GM23338 (cell line): ENCODE results near the gene LMBRD1. TPM values are rescaled to one million over a fixed set of nuclear protein-coding genes. Genes with fewer than 3 reads are reported as not detected.

Source experiments
- ATAC-seq: fragments of 200-7000 bp; cut with Tn5 transposase; 3 replicates; pipeline ENCODE4 v1.9.1; 2020
- DNase-seq: peaks from one replicate; pipeline ENCODE4 v3.0.0-alpha.2; 2015; ENCODE audit warnings: low spot score
- H2AFZ ChIP-seq: fragments of 200-600 bp; sonication (generic); 2 replicates; pipeline ENCODE4 v1.8.0; 2016; ENCODE audit warnings: antibody characterized with exemption, mild to moderate bottlenecking, moderate library complexity
- H3F3A ChIP-seq: fragments of 200-600 bp; sonication (generic); replicated peaks from 2 replicates; pipeline ENCODE4 v1.8.0; 2017; ENCODE audit warnings: antibody characterized with exemption, mixed run types, low read depth
- H3K27ac ChIP-seq: fragments of 200-600 bp; sonication (generic); 2 replicates; pipeline ENCODE4 v1.6.1; 2016; ENCODE audit warnings: low read depth
- H3K27me3 ChIP-seq: fragments of 200-600 bp; sonication (generic); 2 replicates; pipeline ENCODE4 v1.8.0; 2016; ENCODE audit warnings: mild to moderate bottlenecking, mixed run types, moderate library complexity; ENCODE audit not compliant: insufficient read depth
- H3K36me3 ChIP-seq: fragments of 200-600 bp; sonication (generic); 2 replicates; pipeline ENCODE4 v1.8.0; 2016; ENCODE audit warnings: mild to moderate bottlenecking; ENCODE audit not compliant: insufficient read depth
- H3K4me1 ChIP-seq: fragments of 200-600 bp; sonication (generic); 2 replicates; pipeline ENCODE4 v1.8.0; 2016; ENCODE audit warnings: mild to moderate bottlenecking, moderate library complexity; ENCODE audit not compliant: insufficient read depth
- H3K4me2 ChIP-seq: fragments of 200-600 bp; sonication (generic); 2 replicates; pipeline ENCODE4 v1.7.1; 2017; ENCODE audit warnings: mixed run types
- H3K4me3 ChIP-seq: fragments of 200-600 bp; sonication (generic); 2 replicates; pipeline ENCODE4 v1.6.1; 2016; ENCODE audit warnings: mixed run types
- H3K79me2 ChIP-seq: fragments of 200-600 bp; sonication (generic); replicated peaks from 2 replicates; pipeline ENCODE4 v1.8.0; 2017; ENCODE audit warnings: mild to moderate bottlenecking; ENCODE audit not compliant: insufficient read depth
- H3K9me2 ChIP-seq: fragments of 200-600 bp; sonication (generic); 2 replicates; pipeline ENCODE4 v1.8.0; 2017; ENCODE audit not compliant: insufficient read depth
- H4K20me1 ChIP-seq: fragments of 200-600 bp; sonication (generic); replicated peaks from 2 replicates; pipeline ENCODE4 v1.8.0; 2017; ENCODE audit warnings: mild to moderate bottlenecking; ENCODE audit not compliant: insufficient read depth
- H3K27ac Mint-ChIP-seq: 2 replicates; pipeline ENCODE4 v1.8.0; 2020; ENCODE audit warnings: inconsistent platforms, mild to moderate bottlenecking, moderate library complexity, mixed read lengths
- H3K27me3 Mint-ChIP-seq: 3 replicates; pipeline ENCODE4 v1.8.0; 2022; ENCODE audit warnings: low read depth, mild to moderate bottlenecking, moderate library complexity, mixed read lengths, inconsistent platforms; ENCODE audit not compliant: insufficient read depth, poor library complexity
- H3K36me3 Mint-ChIP-seq: 3 replicates; pipeline ENCODE4 v1.8.0; 2021; ENCODE audit warnings: low read depth, mild to moderate bottlenecking, inconsistent platforms, moderate library complexity, mixed read lengths
- H3K4me1 Mint-ChIP-seq: 3 replicates; pipeline ENCODE4 v1.8.0; 2020; ENCODE audit warnings: mild to moderate bottlenecking, inconsistent platforms, mixed read lengths
- H3K4me3 Mint-ChIP-seq: 3 replicates; pipeline ENCODE4 v1.8.0; 2021; ENCODE audit warnings: moderate library complexity, mild to moderate bottlenecking, inconsistent platforms, mixed read lengths
- H3K9me3 Mint-ChIP-seq: 3 replicates; pipeline ENCODE4 v1.8.0; 2020; ENCODE audit warnings: moderate library complexity, mild to moderate bottlenecking, inconsistent platforms, mixed read lengths
- CREB1 ChIP-seq: fragments of 250-450 bp; sonication (Bioruptor Pico); IDR thresholded peaks from 2 replicates; pipeline ENCODE4 v1.5.0; 2020; ENCODE audit warnings: low read depth, mild to moderate bottlenecking, moderate library complexity
- CTCF ChIP-seq, 2 experiments: fragments of 200-600 bp in 1 of 2; sonication (generic) in 1 of 2; conservative IDR thresholded peaks; 2 replicates each; pipeline versions ENCODE4 v1.5.1 to v1.6.1; 2016 to 2017; ENCODE audit warnings: antibody characterized with exemption in 2 of 2, low read depth in 2 of 2, mild to moderate bottlenecking in 2 of 2, moderate library complexity in 1 of 2
- ETS1 ChIP-seq: IDR thresholded peaks from 2 replicates; pipeline ENCODE4 v1.6.1; 2016; ENCODE audit warnings: antibody characterized with exemption
- EZH2 ChIP-seq: fragments of 200-600 bp; sonication (generic); IDR thresholded peaks from one replicate; pipeline ENCODE4 v1.8.0; 2017; ENCODE audit warnings: antibody characterized with exemption, mild to moderate bottlenecking, low read depth; ENCODE audit not compliant: unreplicated experiment
- JUNB ChIP-seq: IDR thresholded peaks from one replicate; pipeline ENCODE4 v1.6.1; 2016; ENCODE audit warnings: antibody characterized with exemption; ENCODE audit not compliant: unreplicated experiment
- POLR2AphosphoS5 ChIP-seq: IDR thresholded peaks from 2 replicates; pipeline ENCODE4 v1.6.1; 2016; ENCODE audit warnings: antibody characterized with exemption, low read depth
- REST ChIP-seq: IDR thresholded peaks from one replicate; pipeline ENCODE4 v1.6.1; 2018; ENCODE audit warnings: antibody characterized with exemption; ENCODE audit not compliant: unreplicated experiment
- STAT1 ChIP-seq: IDR thresholded peaks from one replicate; pipeline ENCODE4 v1.6.1; 2016; ENCODE audit warnings: antibody characterized with exemption; ENCODE audit not compliant: unreplicated experiment
- ZNF114 ChIP-seq: fragments of 250-450 bp; sonication (Bioruptor Pico); IDR thresholded peaks from 2 replicates; pipeline ENCODE4 v1.5.0; 2020; ENCODE audit warnings: mild to moderate bottlenecking, moderate library complexity
- ZNF331 ChIP-seq: fragments of 250-450 bp; sonication (Bioruptor Pico); IDR thresholded peaks from 2 replicates; pipeline ENCODE4 v1.5.0; 2020; ENCODE audit warnings: low read depth, mild to moderate bottlenecking, moderate library complexity
- ZNF462 ChIP-seq: fragments of 250-450 bp; sonication (Bioruptor Pico); IDR thresholded peaks from 2 replicates; pipeline ENCODE4 v1.5.0; 2020; ENCODE audit warnings: mild to moderate bottlenecking, moderate library complexity
- polyA plus RNA-seq: library from polyadenylated mRNA; unstranded; fragments of >200 nt; fragmentation: Nextera tagmentation; extraction: Ambion mirVana; gene quantifications from 2 replicates; pipeline ENCODE4 v1.2.1, GENCODE V29; 2016
- total RNA-seq: library from RNA; depleted of rRNA; stranded (reverse); fragments of >200 nt; shearing (Covaris generic); gene quantifications from 2 replicates; pipeline ENCODE4 v1.2.3, GENCODE V29; 2014

LMBRD1 gene
- total and polyA plus RNA-seq, 2 experiments from 2014 or later, result 20.3 to 21.0 TPM

- Histone ChIP-seq H2AFZ (no peak overlapping the region), H3K4me2 (no peak overlapping the region), H3K4me3 (no peak overlapping the region), H3K9me2 (0 out of 2 replicates have a peak, but pooled peaks cover 4% of the 10 kb centered on the region), H3K4me1 (peaks cover 34% of the 10 kb centered on the region), H4K20me1 (no peaks in the 10 kb centered on the region), H3K27me3 (no peaks in the 10 kb centered on the region), H3K27ac (no peak overlapping the region), H3F3A (no peaks in the 10 kb centered on the region), H3K36me3 (no peaks in the 10 kb centered on the region), H3K79me2 (no peaks in the 10 kb centered on the region)
- H3K4me1 Mint-ChIP-seq, result peaks cover 37% of the 10 kb centered on the region
- H3K27me3 Mint-ChIP-seq, result peaks cover 2% of the 10 kb centered on the region
- no peaks in the 10 kb centered on the region for H3K9me3 Mint-ChIP-seq
- DNase-seq, result no peak
- ATAC-seq, result no peak
- no peaks in the 10 kb centered on the region for H3K36me3 Mint-ChIP-seq
- no peak overlapping the region for H3K27ac Mint-ChIP-seq
- H3K4me3 Mint-ChIP-seq, result no peak overlapping the region
- no peak for TF ChIP-seq CTCF (conservative IDR thresholded peaks at IDR 0.05; ENCODE audit: low read depth in 2 of 2)
- TF ChIP-seq REST, result no peak
- no peak for TF ChIP-seq STAT1
- no peak for TF ChIP-seq POLR2AphosphoS5
- no peak for TF ChIP-seq ETS1
- no peak for TF ChIP-seq ZNF462
- TF ChIP-seq ZNF331, result no peak
- TF ChIP-seq EZH2, result no peak
- no peak for TF ChIP-seq JUNB
- TF ChIP-seq ZNF114 (CRISPR knock-in tag), result no peak
- no peak for TF ChIP-seq CREB1
These were observed 20.5 kb upstream of the LMBRD1 start for GRCh38 chr6:69817358-69817757.
